ENCODE data around the gene ALG5. TPM values are rescaled to one million over a fixed set of nuclear protein-coding genes. Genes with fewer than 3 reads are reported as not detected.

Gene ALG5
- total RNA-seq, 1 experiment from 2014 or later = 27.0 TPM

GRCh38 chr13:36954542-36954941 lies 44.6 kb downstream of the ALG5 start:
- H3K14ac ChIP-seq (ENCODE audit: insufficient read depth, low read length) = no peak overlapping the region
- no peak overlapping the region for H2AFZ ChIP-seq (ENCODE audit: low read length)
- TF ChIP-seq CTCF (conservative IDR thresholded peaks at IDR 0.05) = no peak
- no peak overlapping the region for H2AK5ac ChIP-seq (ENCODE audit: insufficient read length, low read length)
- no peak for DNase-seq
- no peak overlapping the region for H2BK15ac ChIP-seq (ENCODE audit: low read depth, low read length)
- no peak overlapping the region for H4K8ac ChIP-seq (replicated peaks; ENCODE audit: insufficient read length, low read depth, low read length)
- Mint-ChIP-seq H3K36me3 (ENCODE audit: insufficient read depth in 1 of 3, low read depth in 3 of 3) (peaks cover 0 to 10% (median 3%) of the 10 kb centered on the region in 3 experiments; a peak in 3 of 7 replicates), H3K27ac (peak overlapping the region in 2 of 3 experiments; percentile 4 to 60; a peak in 2 of 7 replicates), H3K4me3 (no peak overlapping the region), H3K9me3 (no peaks in the 10 kb centered on the region), H3K4me1 (no peaks in the 10 kb centered on the region; a peak in 1 of 4 replicates), H3K27me3 (ENCODE audit: low read depth) (no peaks in the 10 kb centered on the region)
- no peak overlapping the region for H3K4ac ChIP-seq (ENCODE audit: low read depth, low read length)
- H3K9ac ChIP-seq (ENCODE audit: extremely low read depth, insufficient read length, low read length) = no peak overlapping the region
- no peak overlapping the region for H3K18ac ChIP-seq (ENCODE audit: insufficient read length, low read depth, low read length)
- no peak overlapping the region for H2BK120ac ChIP-seq (ENCODE audit: low read depth, low read length, poor library complexity, severe bottlenecking)
- no peak overlapping the region for H3K56ac ChIP-seq (ENCODE audit: insufficient read length, low read depth, low read length)
- no peak overlapping the region for H3K4me2 ChIP-seq (ENCODE audit: insufficient read depth, insufficient read length, low read length)
- H3K23me2 ChIP-seq (ENCODE audit: insufficient read length, low read depth, low read length, poor library complexity, severe bottlenecking) = no peaks in the 10 kb centered on the region
- H2BK20ac ChIP-seq (ENCODE audit: low read depth, low read length, poor library complexity, severe bottlenecking) = no peak overlapping the region
- H4K20me1 ChIP-seq (ENCODE audit: control insufficient read depth, insufficient read depth, insufficient read length) = no peaks in the 10 kb centered on the region
- H2BK12ac ChIP-seq (ENCODE audit: insufficient read length, low read depth, low read length) = no peak overlapping the region
- H4K5ac ChIP-seq (ENCODE audit: insufficient read length, low read depth, low read length) = no peak overlapping the region
- no peaks in the 10 kb centered on the region for H3K79me2 ChIP-seq (ENCODE audit: insufficient read depth, low read length)
- no peak overlapping the region for H4K91ac ChIP-seq (ENCODE audit: insufficient read length, low read depth, low read length)
- H3K4me1 ChIP-seq (ENCODE audit: insufficient read depth, low read length) = no peaks in the 10 kb centered on the region
- no peak overlapping the region for H3T11ph ChIP-seq (ENCODE audit: low read length)
- no peaks in the 10 kb centered on the region for H3K79me1 ChIP-seq (ENCODE audit: insufficient read depth, low read depth, low read length, poor library complexity, severe bottlenecking)
- no peaks in the 10 kb centered on the region for H3K9me3 ChIP-seq (ENCODE audit: control insufficient read depth, low read depth, low read length)
- no peaks in the 10 kb centered on the region for H3K27me3 ChIP-seq (ENCODE audit: insufficient read depth, low read length)
- H3K23ac ChIP-seq (ENCODE audit: insufficient read length, low read depth, low read length) = no peak overlapping the region
- H3K27ac ChIP-seq (ENCODE audit: insufficient read length, low read depth, low read length) = no peak overlapping the region
- no peak overlapping the region for H2BK5ac ChIP-seq (ENCODE audit: insufficient read length, low read length)
